GM15510 (cell line): ENCODE measurements around the gene NOSIP.

Source experiments
- POLR2A ChIP-seq: IDR thresholded peaks from 3 replicates; pipeline ENCODE4 v1.6.1; 2011; ENCODE audit warnings: borderline replicate concordance; ENCODE audit not compliant: insufficient read length; ENCODE audit errors: extremely low read depth

NOSIP gene

GRCh38 chr19:49580264-49581006 is at the start of gene NOSIP:
TSS of gene NOSIP (minus strand) at chr19:49580556. CDS start at chr19:49560691, 19,865 bp downstream.
- TF ChIP-seq POLR2A = peak; percentile 99

GRCh38 chr19:49629659-49630058 is 49.3 kb upstream of the NOSIP start:
- no peak for TF ChIP-seq POLR2A

GRCh38 chr19:49626226-49626625 is 45.9 kb upstream of the NOSIP start:
- no peak for TF ChIP-seq POLR2A

GRCh38 chr19:49624967-49625910 is 44.9 kb upstream of the NOSIP start:
- TF ChIP-seq POLR2A = no peak

GRCh38 chr19:49616945-49617344 is 36.6 kb upstream of the NOSIP start:
- no peak for TF ChIP-seq POLR2A

- no peak for TF ChIP-seq POLR2A
Measured at GRCh38 chr19:49616532-49616931, 36.2 kb upstream of the NOSIP start.

GRCh38 chr19:49615861-49616260 is 35.5 kb upstream of the NOSIP start:
- no peak for TF ChIP-seq POLR2A

GRCh38 chr19:49614096-49614833 is 33.9 kb upstream of the NOSIP start:
- TF ChIP-seq POLR2A = no peak

- no peak for TF ChIP-seq POLR2A
Measured at GRCh38 chr19:49613374-49613773, 33.0 kb upstream of the NOSIP start.

GRCh38 chr19:49609499-49610092 is 29.2 kb upstream of the NOSIP start:
- TF ChIP-seq POLR2A = no peak

GRCh38 chr19:49605605-49606004 is 25.2 kb upstream of the NOSIP start:
- TF ChIP-seq POLR2A = no peak

- TF ChIP-seq POLR2A = no peak
Measured at GRCh38 chr19:49602806-49603205, 22.4 kb upstream of the NOSIP start.

- TF ChIP-seq POLR2A = no peak
Measured at GRCh38 chr19:49601482-49602038, 21.2 kb upstream of the NOSIP start.

- TF ChIP-seq POLR2A = no peak
Measured at GRCh38 chr19:49599378-49600295, 19.3 kb upstream of the NOSIP start.

- no peak for TF ChIP-seq POLR2A
Measured at GRCh38 chr19:49597703-49597974, 17.3 kb upstream of the NOSIP start.
